KMS-11 (cell line): ENCODE results near the gene EFHC2.

Source experiments
- H2AFZ ChIP-seq: fragments of 200-600 bp; sonication (generic); 2 replicates; pipeline ENCODE4 v1.6.1; 2016; ENCODE audit warnings: antibody characterized with exemption, mixed run types, low read depth
- H3K27ac ChIP-seq: fragments of 200-600 bp; sonication (generic); 2 replicates; pipeline ENCODE4 v1.6.1; 2016; ENCODE audit warnings: mild to moderate bottlenecking, mixed run types
- H3K27me3 ChIP-seq: fragments of 200-600 bp; sonication (generic); 2 replicates; pipeline ENCODE4 v1.6.1; 2017; ENCODE audit warnings: mild to moderate bottlenecking, low read depth, mixed run types, moderate library complexity; ENCODE audit not compliant: insufficient read depth
- H3K36me3 ChIP-seq: fragments of 200-600 bp; sonication (generic); 2 replicates; pipeline ENCODE4 v1.6.1; 2017; ENCODE audit warnings: mild to moderate bottlenecking, mixed run types; ENCODE audit not compliant: insufficient read depth
- H3K4me1 ChIP-seq: fragments of 200-600 bp; sonication (generic); 2 replicates; pipeline ENCODE4 v1.6.1; 2016; ENCODE audit warnings: mild to moderate bottlenecking, low read depth, mixed run types; ENCODE audit not compliant: poor library complexity, severe bottlenecking
- H3K4me2 ChIP-seq: fragments of 200-600 bp; sonication (generic); 2 replicates; pipeline ENCODE4 v1.7.0; 2016; ENCODE audit warnings: mild to moderate bottlenecking, mixed run types
- H3K4me3 ChIP-seq: fragments of 200-600 bp; sonication (generic); IDR thresholded peaks from 2 replicates; pipeline ENCODE4 v1.6.1; 2017; ENCODE audit warnings: low read depth, low read length, mixed read lengths; ENCODE audit not compliant: insufficient read depth
- H3K79me2 ChIP-seq: fragments of 200-600 bp; sonication (generic); 2 replicates; pipeline ENCODE4 v1.6.1; 2016; ENCODE audit warnings: low read depth, mixed run types; ENCODE audit not compliant: insufficient read depth
- H3K9ac ChIP-seq: fragments of 200-600 bp; sonication (generic); 2 replicates; pipeline ENCODE4 v1.6.1; 2016; ENCODE audit warnings: mild to moderate bottlenecking, mixed run types
- H4K20me1 ChIP-seq: fragments of 200-600 bp; sonication (generic); 2 replicates; pipeline ENCODE4 v1.6.1; 2016; ENCODE audit warnings: mild to moderate bottlenecking, mixed run types; ENCODE audit not compliant: insufficient read depth
- TF ChIP-seq, protein P1 (sequence below): fragments of 200-600 bp; sonication (generic); conservative IDR thresholded peaks from 2 replicates; pipeline ENCODE4 v1.6.1; 2017; ENCODE audit warnings: low read depth, mild to moderate bottlenecking, antibody characterized with exemption, low read length, moderate library complexity, mixed read lengths

The EFHC2 gene

DNA sequence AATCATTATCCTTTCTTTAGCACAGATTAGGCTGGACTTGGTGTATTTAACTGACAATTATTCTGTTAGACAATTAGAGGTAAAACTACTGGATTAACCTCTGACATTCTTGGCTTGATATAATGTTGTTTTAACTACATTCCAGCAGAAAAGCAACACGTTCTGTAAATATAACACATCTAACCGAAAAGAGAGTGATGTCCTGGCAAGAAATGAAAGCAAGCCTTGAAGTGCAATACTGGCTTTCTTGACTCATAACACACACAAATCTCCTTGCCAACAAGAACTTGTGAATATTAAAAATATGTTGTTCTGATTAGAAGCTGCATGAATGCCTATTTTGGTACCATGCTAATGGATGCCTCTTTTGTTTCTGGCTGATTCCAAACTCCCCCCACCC is 76.4 kb downstream of the EFHC2 start:
- Histone ChIP-seq H2AFZ (no peak overlapping the region), H3K79me2 (no peaks in the 10 kb centered on the region), H3K4me1 (no peaks in the 10 kb centered on the region), H4K20me1 (no peaks in the 10 kb centered on the region), H3K4me2 (no peak overlapping the region), H3K4me3 (no peak overlapping the region), H3K9ac (no peak overlapping the region), H3K27ac (no peak overlapping the region), H3K27me3 (no peaks in the 10 kb centered on the region), H3K36me3 (no peaks in the 10 kb centered on the region)
- TF ChIP-seq, protein P1, sequence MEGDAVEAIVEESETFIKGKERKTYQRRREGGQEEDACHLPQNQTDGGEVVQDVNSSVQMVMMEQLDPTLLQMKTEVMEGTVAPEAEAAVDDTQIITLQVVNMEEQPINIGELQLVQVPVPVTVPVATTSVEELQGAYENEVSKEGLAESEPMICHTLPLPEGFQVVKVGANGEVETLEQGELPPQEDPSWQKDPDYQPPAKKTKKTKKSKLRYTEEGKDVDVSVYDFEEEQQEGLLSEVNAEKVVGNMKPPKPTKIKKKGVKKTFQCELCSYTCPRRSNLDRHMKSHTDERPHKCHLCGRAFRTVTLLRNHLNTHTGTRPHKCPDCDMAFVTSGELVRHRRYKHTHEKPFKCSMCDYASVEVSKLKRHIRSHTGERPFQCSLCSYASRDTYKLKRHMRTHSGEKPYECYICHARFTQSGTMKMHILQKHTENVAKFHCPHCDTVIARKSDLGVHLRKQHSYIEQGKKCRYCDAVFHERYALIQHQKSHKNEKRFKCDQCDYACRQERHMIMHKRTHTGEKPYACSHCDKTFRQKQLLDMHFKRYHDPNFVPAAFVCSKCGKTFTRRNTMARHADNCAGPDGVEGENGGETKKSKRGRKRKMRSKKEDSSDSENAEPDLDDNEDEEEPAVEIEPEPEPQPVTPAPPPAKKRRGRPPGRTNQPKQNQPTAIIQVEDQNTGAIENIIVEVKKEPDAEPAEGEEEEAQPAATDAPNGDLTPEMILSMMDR, result no peak

DNA sequence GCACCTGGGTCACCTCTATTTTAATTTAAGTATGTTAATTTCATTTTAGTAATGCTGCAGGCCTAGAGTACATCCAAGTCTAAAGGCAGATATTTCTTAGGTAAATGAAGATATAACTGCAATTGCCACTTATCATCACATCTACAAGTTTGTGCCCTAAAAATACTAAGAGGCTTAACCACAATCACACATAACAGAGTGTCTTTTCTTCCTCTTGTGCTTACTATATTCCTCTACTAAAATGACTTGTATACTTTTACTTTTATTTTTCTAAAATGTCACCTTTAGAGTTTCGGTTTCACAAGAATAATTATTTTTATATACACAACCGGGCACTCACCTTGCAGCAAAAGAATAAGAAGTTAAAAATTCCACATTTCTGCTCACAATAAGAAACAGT is 77.9 kb downstream of the EFHC2 start:
- Histone ChIP-seq H3K4me3 (no peak overlapping the region), H3K79me2 (no peaks in the 10 kb centered on the region), H4K20me1 (no peaks in the 10 kb centered on the region), H3K4me1 (no peaks in the 10 kb centered on the region), H3K27ac (no peak overlapping the region), H3K27me3 (no peaks in the 10 kb centered on the region), H3K4me2 (no peak overlapping the region), H3K9ac (no peak overlapping the region), H2AFZ (no peak overlapping the region), H3K36me3 (no peaks in the 10 kb centered on the region)
- TF ChIP-seq, protein P1, result no peak

DNA sequence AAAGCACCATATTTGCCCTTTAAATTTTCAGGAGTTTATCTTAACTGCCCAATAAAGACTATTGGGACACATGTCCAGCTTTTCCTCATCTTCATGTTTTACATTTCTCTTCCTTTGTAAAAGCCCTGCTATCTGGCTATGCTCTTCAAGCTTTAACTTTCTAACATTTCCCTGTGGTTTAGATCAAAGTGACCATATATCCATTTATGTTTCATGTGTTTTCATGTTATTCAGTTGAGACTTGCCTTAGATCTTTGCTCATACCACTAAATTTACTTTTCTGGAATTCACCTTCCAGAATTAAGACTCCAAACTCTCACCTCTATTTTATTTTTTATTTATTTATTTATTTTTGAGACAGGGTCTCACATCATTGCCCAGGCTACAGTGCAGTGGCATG is 78.5 kb downstream of the EFHC2 start:
- H3K4me2 ChIP-seq, result no peak overlapping the region

DNA sequence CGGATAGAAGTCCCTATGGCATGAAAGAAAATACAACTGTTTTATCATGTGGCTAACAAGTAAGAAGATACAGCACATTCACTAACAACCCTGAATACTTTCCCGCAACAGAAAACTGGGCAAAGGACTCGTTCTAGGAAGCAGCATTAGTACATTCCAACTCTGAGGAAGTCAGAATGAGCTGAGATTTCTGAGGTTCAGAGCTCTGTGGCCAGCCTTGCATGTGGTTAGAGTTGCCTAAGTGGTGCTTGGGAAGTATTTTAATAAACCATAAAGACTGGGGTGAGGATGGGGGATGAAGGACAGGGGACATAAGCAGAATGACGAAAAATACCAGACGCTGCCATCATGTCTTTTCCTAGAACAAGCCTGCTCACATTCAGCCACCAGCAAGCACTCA is 82.2 kb downstream of the EFHC2 start:
- Histone ChIP-seq H3K36me3 (no peaks in the 10 kb centered on the region), H2AFZ (no peak overlapping the region), H3K4me1 (no peaks in the 10 kb centered on the region), H4K20me1 (no peaks in the 10 kb centered on the region), H3K4me2 (no peak overlapping the region), H3K79me2 (no peaks in the 10 kb centered on the region), H3K9ac (no peak overlapping the region), H3K27me3 (no peaks in the 10 kb centered on the region), H3K4me3 (no peak overlapping the region), H3K27ac (no peak overlapping the region)
- TF ChIP-seq, protein P1, result no peak

More for the DNA sequence above, 78.5 kb downstream of the EFHC2 start:
- TF ChIP-seq, protein P1, result no peak
- Histone ChIP-seq H4K20me1 (no peaks in the 10 kb centered on the region), H3K27ac (no peak overlapping the region), H3K4me1 (no peaks in the 10 kb centered on the region), H3K36me3 (no peaks in the 10 kb centered on the region), H3K27me3 (no peaks in the 10 kb centered on the region), H3K4me3 (no peak overlapping the region), H3K9ac (no peak overlapping the region), H3K79me2 (no peaks in the 10 kb centered on the region), H2AFZ (no peak overlapping the region)
